GM18907 (cell line): ENCODE results near the gene MTLN.
"Not testable (repeated sequence)": the region's sequence is repeated elsewhere in the genome, so short reads cannot be mapped to it uniquely, and the experiment has no call there.

ENCODE experiments used
- ATAC-seq: cut with Tn5 transposase; IDR thresholded peaks from one replicate; pipeline ENCODE4 v1.9.1; 2021; ENCODE audit warnings: mild to moderate bottlenecking, moderate library complexity; ENCODE audit not compliant: unreplicated experiment

The MTLN gene

GRCh38 chr2:110204408-110205385 lies 7.7 kb downstream of the MTLN start, which contains the start of gene NPHP1:
NPHP1 (minus strand) TSS chr2:110205013; CDS start chr2:110204968, 45 bp downstream.
- peak; percentile 92 for ATAC-seq

GRCh38 chr2:110198016-110198415 lies 14.3 kb downstream of the MTLN start:
- ATAC-seq: no peak

- ATAC-seq: no peak
These were observed 14.9 kb downstream of the MTLN start for GRCh38 chr2:110197452-110197851.

- ATAC-seq: not testable (repeated sequence)
These were observed 22.2 kb downstream of the MTLN start for GRCh38 chr2:110190169-110190568.

- ATAC-seq: no peak
These were observed 29.9 kb downstream of the MTLN start for GRCh38 chr2:110182449-110182848.

GRCh38 chr2:110180036-110180435 lies 32.3 kb downstream of the MTLN start:
- ATAC-seq: no peak

- no peak for ATAC-seq
These were observed 38.8 kb downstream of the MTLN start for GRCh38 chr2:110173523-110173922.

GRCh38 chr2:110172506-110172905 lies 39.8 kb downstream of the MTLN start:
- ATAC-seq: no peak

- no peak for ATAC-seq
These were observed 42.2 kb downstream of the MTLN start for GRCh38 chr2:110170102-110170501.

GRCh38 chr2:110167326-110168000 lies 44.9 kb downstream of the MTLN start:
- no peak for ATAC-seq

GRCh38 chr2:110166266-110166665 lies 46.1 kb downstream of the MTLN start:
- ATAC-seq: no peak
